A673 (cell line): ENCODE results near the gene KIF12.

Source experiments
- CTCF ChIP-seq: fragments of 300-800, 200-600 bp; sonication (generic); conservative IDR thresholded peaks from 2 replicates; pipeline ENCODE4 v1.5.1; 2017; ENCODE audit warnings: low read depth, mild to moderate bottlenecking, antibody characterized with exemption, low read length, moderate library complexity, mixed read lengths
- EZH2 ChIP-seq: fragments of 200-600 bp; sonication (generic); IDR thresholded peaks from 2 replicates; pipeline ENCODE4 v1.6.1; 2017; ENCODE audit warnings: borderline replicate concordance, low read depth, mild to moderate bottlenecking, mixed read lengths, antibody characterized with exemption, low read length; ENCODE audit not compliant: poor library complexity, severe bottlenecking

GRCh38 chr9:114075602-114076001 is 23.5 kb downstream of the KIF12 start:
- no peak for TF ChIP-seq CTCF
- TF ChIP-seq EZH2, result no peak
